Measurements from ENCODE around the gene SLC6A3.

Gene SLC6A3

DNA sequence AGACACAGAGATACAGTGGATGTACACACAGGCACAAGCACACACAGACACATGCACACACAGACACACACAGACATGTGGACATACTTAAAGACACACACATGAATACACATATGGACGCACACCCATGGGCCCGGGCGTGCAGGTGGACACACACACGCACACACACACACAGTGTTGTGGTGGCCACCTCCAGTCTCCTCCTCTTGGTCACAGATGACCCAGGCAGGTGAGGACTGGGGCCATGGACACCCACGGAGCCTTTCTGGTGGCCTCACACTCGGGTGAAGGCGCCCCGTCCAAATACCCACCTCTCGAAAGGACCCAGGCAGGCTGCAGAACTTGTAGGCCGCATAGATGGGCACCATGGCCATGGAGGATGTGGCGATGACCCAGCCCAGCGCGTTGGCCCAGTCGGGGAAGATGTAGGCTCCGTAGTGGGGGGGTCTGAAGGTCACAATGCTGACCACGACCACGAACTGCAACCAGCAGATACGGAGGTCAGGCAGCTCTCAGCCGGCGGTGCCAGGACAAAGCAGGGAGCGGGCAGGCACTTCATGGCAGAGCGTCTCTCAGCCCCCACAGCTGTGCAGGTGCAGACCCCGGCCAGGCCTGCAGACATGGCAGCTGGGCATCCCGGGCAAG lies 42.5 kb downstream of the SLC6A3 start:
- no peak for DNase-seq (ENCODE audit: low read depth)
- TF ChIP-seq, protein P1, sequence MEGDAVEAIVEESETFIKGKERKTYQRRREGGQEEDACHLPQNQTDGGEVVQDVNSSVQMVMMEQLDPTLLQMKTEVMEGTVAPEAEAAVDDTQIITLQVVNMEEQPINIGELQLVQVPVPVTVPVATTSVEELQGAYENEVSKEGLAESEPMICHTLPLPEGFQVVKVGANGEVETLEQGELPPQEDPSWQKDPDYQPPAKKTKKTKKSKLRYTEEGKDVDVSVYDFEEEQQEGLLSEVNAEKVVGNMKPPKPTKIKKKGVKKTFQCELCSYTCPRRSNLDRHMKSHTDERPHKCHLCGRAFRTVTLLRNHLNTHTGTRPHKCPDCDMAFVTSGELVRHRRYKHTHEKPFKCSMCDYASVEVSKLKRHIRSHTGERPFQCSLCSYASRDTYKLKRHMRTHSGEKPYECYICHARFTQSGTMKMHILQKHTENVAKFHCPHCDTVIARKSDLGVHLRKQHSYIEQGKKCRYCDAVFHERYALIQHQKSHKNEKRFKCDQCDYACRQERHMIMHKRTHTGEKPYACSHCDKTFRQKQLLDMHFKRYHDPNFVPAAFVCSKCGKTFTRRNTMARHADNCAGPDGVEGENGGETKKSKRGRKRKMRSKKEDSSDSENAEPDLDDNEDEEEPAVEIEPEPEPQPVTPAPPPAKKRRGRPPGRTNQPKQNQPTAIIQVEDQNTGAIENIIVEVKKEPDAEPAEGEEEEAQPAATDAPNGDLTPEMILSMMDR (IDR thresholded peaks at IDR 0.05; ENCODE audit: control insufficient read depth, insufficient read depth, low read depth, low read length, missing control alignments) = no peak
- no peak overlapping the region for H3K4me3 ChIP-seq (ENCODE audit: control insufficient read depth, low read depth, low read length)

DNA sequence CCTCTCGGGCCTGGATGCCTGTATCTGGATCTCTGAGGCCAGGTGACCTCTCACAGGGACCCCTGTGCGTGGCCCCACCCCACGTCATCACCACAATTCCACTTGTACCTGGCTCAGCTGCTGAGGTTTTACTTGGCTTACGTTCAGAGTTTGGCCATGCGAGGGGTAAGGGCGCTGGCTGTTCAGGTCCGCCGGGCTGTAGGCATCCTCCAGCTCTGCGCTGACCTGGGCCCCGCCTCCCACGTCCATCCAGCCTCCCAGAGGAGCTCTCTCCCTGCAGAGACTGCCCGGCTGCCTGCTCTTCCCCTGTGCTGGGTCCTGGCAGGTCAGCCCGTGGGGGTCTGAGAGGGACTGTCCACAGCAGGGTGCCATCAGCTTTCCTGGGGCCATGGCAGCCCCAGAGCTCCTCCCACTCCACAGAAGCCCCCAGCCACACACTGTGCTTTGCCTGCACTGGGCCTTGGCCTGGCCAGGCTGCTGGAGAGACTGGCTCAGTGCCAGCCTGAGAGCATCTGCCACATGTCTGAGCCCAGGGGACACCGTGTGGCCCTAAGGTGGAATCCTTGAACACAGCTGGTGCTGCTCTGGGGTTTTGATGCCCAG lies 43.6 kb downstream of the SLC6A3 start:
- TF ChIP-seq, protein P1 (IDR thresholded peaks at IDR 0.05; ENCODE audit: control insufficient read depth, insufficient read depth, low read depth, low read length, missing control alignments) = no peak
- no peak overlapping the region for H3K4me3 ChIP-seq (ENCODE audit: control insufficient read depth, low read depth, low read length)
- DNase-seq (ENCODE audit: low read depth) = no peak

DNA sequence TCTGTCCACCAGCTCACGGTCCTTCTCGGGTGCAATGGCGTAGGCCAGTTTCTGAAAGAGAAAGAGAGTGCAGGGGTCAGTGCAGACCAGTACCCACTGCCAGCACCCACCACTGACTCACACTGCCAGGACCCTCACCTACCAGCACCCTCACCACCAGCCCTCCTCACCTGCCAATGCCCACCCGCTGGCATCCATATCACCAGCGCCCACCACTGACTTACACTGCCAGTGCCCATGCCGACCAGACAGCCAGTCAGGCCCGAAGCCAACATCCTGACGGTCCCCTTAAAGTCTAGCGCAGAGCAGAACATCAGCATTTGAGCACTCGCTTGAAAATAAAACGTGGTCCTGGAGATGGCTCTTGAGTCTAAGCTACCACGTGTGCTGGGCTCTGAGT lies 44.3 kb downstream of the SLC6A3 start:
- H3K4me3 ChIP-seq (ENCODE audit: control insufficient read depth, low read depth, low read length) = no peak overlapping the region
- TF ChIP-seq, protein P1 (IDR thresholded peaks at IDR 0.05; ENCODE audit: control insufficient read depth, insufficient read depth, low read depth, low read length, missing control alignments) = no peak
- DNase-seq (ENCODE audit: low read depth) = no peak

DNA sequence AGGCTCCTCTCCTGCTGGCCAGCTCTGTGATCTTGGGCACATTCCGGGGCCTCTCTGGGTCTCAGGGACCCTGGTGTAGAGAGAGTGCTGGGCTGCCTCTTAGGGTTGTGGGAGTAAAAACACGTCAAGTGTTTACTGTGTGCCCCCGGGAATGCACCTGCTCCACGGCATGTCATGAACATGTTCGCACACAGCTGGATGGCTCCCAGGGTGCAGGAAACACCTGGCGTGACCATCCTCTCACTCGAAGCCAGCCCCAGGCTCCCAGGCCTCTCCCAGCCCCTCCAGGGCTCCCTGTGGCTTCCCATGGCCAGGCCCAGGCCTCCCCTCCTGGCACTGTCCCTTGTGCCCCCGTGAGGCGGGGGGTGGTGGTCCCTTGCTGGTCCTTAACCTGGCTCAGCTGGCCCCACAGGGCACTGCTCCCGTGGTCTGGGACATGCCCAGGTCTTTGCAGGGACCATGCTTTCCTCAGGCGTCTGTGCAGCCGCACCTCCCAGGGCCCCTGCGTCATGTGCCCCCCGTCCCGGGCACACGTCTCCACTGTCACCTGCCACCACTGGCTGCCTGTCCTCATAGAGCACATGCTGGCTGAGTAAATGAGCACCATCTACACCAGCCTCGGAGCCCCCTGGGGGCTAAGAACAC lies 44.9 kb downstream of the SLC6A3 start:
- TF ChIP-seq, protein P1 (IDR thresholded peaks at IDR 0.05; ENCODE audit: control insufficient read depth, insufficient read depth, low read depth, low read length, missing control alignments) = no peak
- no peak for DNase-seq (ENCODE audit: low read depth)
- H3K4me3 ChIP-seq (ENCODE audit: control insufficient read depth, low read depth, low read length) = no peak overlapping the region

DNA sequence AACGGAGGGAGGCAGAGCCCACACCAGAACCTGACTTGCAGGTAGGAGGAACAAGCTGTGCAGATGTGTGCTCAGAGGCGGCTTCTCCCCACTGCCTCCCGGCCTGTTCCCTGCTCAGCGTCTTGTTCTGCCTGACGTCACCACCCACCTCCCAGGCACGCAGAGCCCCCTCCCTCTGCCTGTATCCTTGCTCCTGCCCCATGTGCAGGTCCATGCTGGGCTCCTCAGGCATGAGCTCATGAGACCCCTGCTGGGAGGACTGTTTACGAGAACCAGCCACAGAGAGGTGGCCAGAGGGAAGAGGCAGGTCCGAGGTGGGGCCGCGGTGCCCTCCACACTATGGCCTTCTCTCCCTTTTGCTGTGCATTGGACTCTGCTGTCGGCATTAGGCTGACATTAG lies 45.5 kb downstream of the SLC6A3 start:
- no peak overlapping the region for H3K4me3 ChIP-seq (ENCODE audit: control insufficient read depth, low read depth, low read length)
- no peak for DNase-seq (ENCODE audit: low read depth)
- TF ChIP-seq, protein P1 (IDR thresholded peaks at IDR 0.05; ENCODE audit: control insufficient read depth, insufficient read depth, low read depth, low read length, missing control alignments) = no peak

DNA sequence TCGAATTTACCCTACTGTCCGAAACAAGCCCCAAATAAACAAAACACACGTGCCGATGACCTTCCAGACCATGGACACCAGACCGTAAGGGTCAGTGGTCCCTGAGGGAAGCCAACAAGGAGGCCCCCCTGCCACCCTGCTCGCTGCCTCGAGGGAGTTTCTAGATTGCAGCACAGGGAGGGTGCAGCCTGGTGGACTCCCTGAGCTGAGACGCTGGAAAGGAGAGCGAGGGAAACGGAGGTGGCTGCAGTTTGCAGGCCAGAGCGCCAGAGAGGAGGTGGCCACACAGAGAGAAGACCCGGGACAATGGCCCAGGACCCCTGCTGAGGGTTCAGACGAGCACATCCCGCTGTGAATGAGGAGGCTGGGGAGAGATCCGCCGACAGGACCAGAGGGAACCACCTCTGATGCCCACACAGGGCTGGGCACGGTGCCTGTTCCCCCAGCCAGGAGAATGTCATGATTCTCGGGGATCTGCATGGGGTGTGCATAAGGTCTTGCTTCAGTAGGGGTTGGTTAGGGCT lies 48.9 kb downstream of the SLC6A3 start:
- TF ChIP-seq, protein P1 (IDR thresholded peaks at IDR 0.05; ENCODE audit: control insufficient read depth, insufficient read depth, low read depth, low read length, missing control alignments) = no peak
- no peak for DNase-seq (ENCODE audit: low read depth)

More for the DNA sequence above, 48.9 kb downstream of the SLC6A3 start:
- H3K4me3 ChIP-seq (ENCODE audit: control insufficient read depth, low read depth, low read length) = no peak overlapping the region

Data from AG09309 (cell line).